GM23338 (cell line): ENCODE data around the gene NUBPL.

Experiments used
- CTCF ChIP-seq, 2 experiments: fragments of 200-600 bp in 1 of 2; sonication (generic) in 1 of 2; conservative IDR thresholded peaks; 2 replicates each; pipeline versions ENCODE4 v1.5.1 to v1.6.1; 2016 to 2017; ENCODE audit warnings: antibody characterized with exemption in 2 of 2, low read depth in 2 of 2, mild to moderate bottlenecking in 2 of 2, moderate library complexity in 1 of 2
- EZH2 ChIP-seq: fragments of 200-600 bp; sonication (generic); IDR thresholded peaks from one replicate; pipeline ENCODE4 v1.8.0; 2017; ENCODE audit warnings: antibody characterized with exemption, mild to moderate bottlenecking, low read depth; ENCODE audit not compliant: unreplicated experiment
- JUNB ChIP-seq: IDR thresholded peaks from one replicate; pipeline ENCODE4 v1.6.1; 2016; ENCODE audit warnings: antibody characterized with exemption; ENCODE audit not compliant: unreplicated experiment
- NANOG ChIP-seq: IDR thresholded peaks from 2 replicates; pipeline ENCODE4 v1.6.1; 2016; ENCODE audit warnings: antibody characterized with exemption, borderline replicate concordance
- POLR2AphosphoS5 ChIP-seq: IDR thresholded peaks from 2 replicates; pipeline ENCODE4 v1.6.1; 2016; ENCODE audit warnings: antibody characterized with exemption, low read depth
- ZNF114 ChIP-seq: fragments of 250-450 bp; sonication (Bioruptor Pico); IDR thresholded peaks from 2 replicates; pipeline ENCODE4 v1.5.0; 2020; ENCODE audit warnings: mild to moderate bottlenecking, moderate library complexity
- ZNF462 ChIP-seq: fragments of 250-450 bp; sonication (Bioruptor Pico); IDR thresholded peaks from 2 replicates; pipeline ENCODE4 v1.5.0; 2020; ENCODE audit warnings: mild to moderate bottlenecking, moderate library complexity
- TF ChIP-seq, protein P1 (sequence below): IDR thresholded peaks from one replicate; pipeline ENCODE4 v1.6.1; 2018; ENCODE audit warnings: antibody characterized with exemption; ENCODE audit not compliant: unreplicated experiment
- TF ChIP-seq, protein P2 (sequence below): IDR thresholded peaks from 2 replicates; pipeline ENCODE4 v1.6.1; 2016; ENCODE audit warnings: antibody characterized with exemption

- TF ChIP-seq CTCF (conservative IDR thresholded peaks at IDR 0.05; ENCODE audit: low read depth in 2 of 2) (no peak), EZH2 (no peak), JUNB (no peak), POLR2AphosphoS5 (no peak), NANOG (no peak), ZNF462 (CRISPR knock-in tag) (no peak), ZNF114 (CRISPR knock-in tag) (no peak)
- TF ChIP-seq, protein P1, sequence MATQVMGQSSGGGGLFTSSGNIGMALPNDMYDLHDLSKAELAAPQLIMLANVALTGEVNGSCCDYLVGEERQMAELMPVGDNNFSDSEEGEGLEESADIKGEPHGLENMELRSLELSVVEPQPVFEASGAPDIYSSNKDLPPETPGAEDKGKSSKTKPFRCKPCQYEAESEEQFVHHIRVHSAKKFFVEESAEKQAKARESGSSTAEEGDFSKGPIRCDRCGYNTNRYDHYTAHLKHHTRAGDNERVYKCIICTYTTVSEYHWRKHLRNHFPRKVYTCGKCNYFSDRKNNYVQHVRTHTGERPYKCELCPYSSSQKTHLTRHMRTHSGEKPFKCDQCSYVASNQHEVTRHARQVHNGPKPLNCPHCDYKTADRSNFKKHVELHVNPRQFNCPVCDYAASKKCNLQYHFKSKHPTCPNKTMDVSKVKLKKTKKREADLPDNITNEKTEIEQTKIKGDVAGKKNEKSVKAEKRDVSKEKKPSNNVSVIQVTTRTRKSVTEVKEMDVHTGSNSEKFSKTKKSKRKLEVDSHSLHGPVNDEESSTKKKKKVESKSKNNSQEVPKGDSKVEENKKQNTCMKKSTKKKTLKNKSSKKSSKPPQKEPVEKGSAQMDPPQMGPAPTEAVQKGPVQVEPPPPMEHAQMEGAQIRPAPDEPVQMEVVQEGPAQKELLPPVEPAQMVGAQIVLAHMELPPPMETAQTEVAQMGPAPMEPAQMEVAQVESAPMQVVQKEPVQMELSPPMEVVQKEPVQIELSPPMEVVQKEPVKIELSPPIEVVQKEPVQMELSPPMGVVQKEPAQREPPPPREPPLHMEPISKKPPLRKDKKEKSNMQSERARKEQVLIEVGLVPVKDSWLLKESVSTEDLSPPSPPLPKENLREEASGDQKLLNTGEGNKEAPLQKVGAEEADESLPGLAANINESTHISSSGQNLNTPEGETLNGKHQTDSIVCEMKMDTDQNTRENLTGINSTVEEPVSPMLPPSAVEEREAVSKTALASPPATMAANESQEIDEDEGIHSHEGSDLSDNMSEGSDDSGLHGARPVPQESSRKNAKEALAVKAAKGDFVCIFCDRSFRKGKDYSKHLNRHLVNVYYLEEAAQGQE, result no peak
- TF ChIP-seq, protein P2, sequence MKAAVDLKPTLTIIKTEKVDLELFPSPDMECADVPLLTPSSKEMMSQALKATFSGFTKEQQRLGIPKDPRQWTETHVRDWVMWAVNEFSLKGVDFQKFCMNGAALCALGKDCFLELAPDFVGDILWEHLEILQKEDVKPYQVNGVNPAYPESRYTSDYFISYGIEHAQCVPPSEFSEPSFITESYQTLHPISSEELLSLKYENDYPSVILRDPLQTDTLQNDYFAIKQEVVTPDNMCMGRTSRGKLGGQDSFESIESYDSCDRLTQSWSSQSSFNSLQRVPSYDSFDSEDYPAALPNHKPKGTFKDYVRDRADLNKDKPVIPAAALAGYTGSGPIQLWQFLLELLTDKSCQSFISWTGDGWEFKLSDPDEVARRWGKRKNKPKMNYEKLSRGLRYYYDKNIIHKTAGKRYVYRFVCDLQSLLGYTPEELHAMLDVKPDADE, result no peak
These were observed 111.5 kb downstream of the NUBPL start for GRCh38 chr14:31672709-31673108.
